K562 (cell line): ENCODE results near the gene CLDN14. TPM values are rescaled to one million over a fixed set of nuclear protein-coding genes. Genes with fewer than 3 reads are reported as not detected.

Experiments used
- ATAC-seq: fragments of 200-7000 bp; cut with Tn5 transposase; 3 replicates; pipeline ENCODE4 v1.9.1; 2020; ENCODE audit warnings: moderate library complexity
- BruUV-seq: library from RNA; stranded (reverse); fragments of 400-500 nt; replicated peaks from 2 replicates; lab custom pipeline; 2021; lab: Mats Ljungman, UMichigan
- CTCF ChIA-PET: fragments of 300-600 bp; formaldehyde crosslinking; extraction: SDS; loops from one replicate; lab custom pipeline; 2021; ENCODE audit warnings: low intra/inter-chr PET ratio; lab: Yijun Ruan, JAX
- POLR2A ChIA-PET: fragments of 300-600, 350-650 bp; sonication (Branson Sonifier 250); formaldehyde crosslinking; extraction: SDS; loops from one replicate; lab custom pipeline; 2021; ENCODE audit warnings: antibody characterized with exemption, inconsistent platforms; lab: Yijun Ruan, JAX
- DNase-seq, 4 experiments: peaks; one replicate each; pipeline versions ENCODE4 v3.0.0 to v3.0.0-alpha.2; 2011 to 2018; ENCODE audit warnings: low spot score in 3 of 4, mixed read lengths in 3 of 4; ENCODE audit errors: extremely low read depth in 1 of 4
- FAIRE-seq: peaks from 2 replicates; lab custom pipeline; 2011; peaks lifted over from hg19 to GRCh38; lab: Jason Lieb, UNC
- H2AFZ ChIP-seq: 2 replicates; pipeline ENCODE4 v1.6.0; 2011; ENCODE audit warnings: low read depth, low read length, control low read depth, inconsistent platforms
- H3K27ac ChIP-seq: fragments of 200-600 bp; 3 replicates; pipeline ENCODE4 v1.8.0; 2011; ENCODE audit warnings: low read depth, mild to moderate bottlenecking, control low read depth, inconsistent platforms, low read length, moderate library complexity, mixed read lengths; ENCODE audit errors: extremely low read depth
- H3K27me3 ChIP-seq, 2 experiments: fragments of 300-600 bp in 1 of 2; 2 replicates in 1 of 2; 3 replicates in 1 of 2; pipeline versions ENCODE4 v1.6.0 to v1.8.0; 2011; ENCODE audit warnings: inconsistent platforms in 2 of 2, low read length in 2 of 2, mild to moderate bottlenecking in 1 of 2, mixed read lengths in 1 of 2, moderate library complexity in 1 of 2; ENCODE audit not compliant: control insufficient read depth in 2 of 2, insufficient read depth in 2 of 2
- H3K36me3 ChIP-seq: fragments of 300-600 bp; 3 replicates; pipeline ENCODE4 v1.8.0; 2011; ENCODE audit warnings: mild to moderate bottlenecking, low read length, inconsistent platforms; ENCODE audit not compliant: control insufficient read depth, insufficient read depth
- H3K4me1 ChIP-seq, 2 experiments: fragments of 200-600 bp in 1 of 2; replicated peaks in 1 of 2; 2 replicates in 1 of 2; 3 replicates in 1 of 2; pipeline versions ENCODE4 v1.5.1 to v1.8.0; 2011; ENCODE audit warnings: inconsistent platforms in 2 of 2, low read length in 2 of 2, mild to moderate bottlenecking in 1 of 2, mixed read lengths in 1 of 2, moderate library complexity in 1 of 2; ENCODE audit not compliant: control insufficient read depth in 2 of 2, insufficient read depth in 2 of 2
- H3K4me2 ChIP-seq: 2 replicates; pipeline ENCODE4 v1.6.1; 2011; ENCODE audit warnings: low read length, control low read depth, inconsistent platforms, mixed read lengths; ENCODE audit not compliant: insufficient read depth
- H3K4me3 ChIP-seq: fragments of 200-600 bp; sonication (generic), shearing (Covaris generic); 2 replicates; pipeline ENCODE4 v1.5.1; 2016; ENCODE audit warnings: control low read depth, inconsistent platforms
- H3K79me2 ChIP-seq: fragments of 200-600 bp; 3 replicates; pipeline ENCODE4 v1.8.0; 2011; ENCODE audit warnings: low read length, inconsistent platforms; ENCODE audit not compliant: control insufficient read depth, insufficient read depth
- H3K9ac ChIP-seq, 2 experiments: 2 replicates each; pipeline versions ENCODE4 v1.6.0 to v1.6.1; 2011; ENCODE audit warnings: low read depth in 2 of 2, low read length in 2 of 2, control low read depth in 1 of 2, inconsistent platforms in 1 of 2, mild to moderate bottlenecking in 1 of 2, mixed read lengths in 1 of 2; ENCODE audit not compliant: insufficient read depth in 1 of 2
- H3K9me1 ChIP-seq: one replicate; pipeline ENCODE4 v1.6.0; 2011; ENCODE audit warnings: inconsistent platforms, mild to moderate bottlenecking, low read length, moderate library complexity; ENCODE audit not compliant: control insufficient read depth, insufficient read depth
- H3K9me3 ChIP-seq: replicated peaks from 2 replicates; pipeline ENCODE4 v1.5.1; 2011; ENCODE audit warnings: low read depth, low read length, inconsistent platforms; ENCODE audit not compliant: control insufficient read depth, insufficient read depth
- H4K20me1 ChIP-seq: replicated peaks from 2 replicates; pipeline ENCODE4 v1.6.1; 2011; ENCODE audit warnings: low read length, inconsistent platforms, mixed read lengths; ENCODE audit not compliant: control insufficient read depth, insufficient read depth
- CBX1 ChIP-seq: sonication (generic); IDR thresholded peaks from 2 replicates; pipeline ENCODE4 v1.6.1; 2016; ENCODE audit warnings: antibody characterized with exemption, low read depth, mild to moderate bottlenecking
- CGGBP1 ChIP-seq: fragments of 250-450 bp; sonication (Bioruptor Pico); IDR thresholded peaks from 2 replicates; pipeline ENCODE4 v1.9.0; 2021; ENCODE audit warnings: mild to moderate bottlenecking
- CHCHD3 ChIP-seq: fragments of 250-450 bp; sonication (Bioruptor Pico); IDR thresholded peaks from 2 replicates; pipeline ENCODE4 v2.1.2; 2022; ENCODE audit warnings: mild to moderate bottlenecking
- ESRRB ChIP-seq: fragments of 250-450 bp; sonication (Bioruptor Pico); IDR thresholded peaks from 2 replicates; pipeline ENCODE4 v1.5.0; 2020; ENCODE audit warnings: mild to moderate bottlenecking, moderate library complexity, borderline replicate concordance
- KDM1A ChIP-seq, 2 experiments: fragments of 450-650 bp; IDR thresholded peaks; 2 replicates each; pipeline ENCODE4 v1.6.1; 2016; ENCODE audit warnings: mild to moderate bottlenecking in 2 of 2
- NFXL1 ChIP-seq: fragments of 450-650 bp; formaldehyde crosslinking; IDR thresholded peaks from 2 replicates; pipeline ENCODE4 v1.4.0; 2021; ENCODE audit warnings: mild to moderate bottlenecking
- SAFB ChIP-seq: fragments of 200-400 bp; formaldehyde crosslinking; IDR thresholded peaks from 2 replicates; pipeline ENCODE4 v1.6.1; 2017; ENCODE audit warnings: low read depth, low read length, borderline replicate concordance
- STAG1 ChIP-seq: sonication (generic); formaldehyde crosslinking; IDR thresholded peaks from 2 replicates; pipeline ENCODE4 v1.5.0; 2020; ENCODE audit warnings: missing genetic modification reagents, borderline replicate concordance
- TAF1 ChIP-seq: IDR thresholded peaks from 2 replicates; pipeline ENCODE4 v1.6.1; 2011; ENCODE audit warnings: mild to moderate bottlenecking, low read length, moderate library complexity; ENCODE audit not compliant: insufficient read depth, control insufficient read depth, severe bottlenecking; ENCODE audit errors: extremely low read depth
- ZFX ChIP-seq: sonication (generic); formaldehyde crosslinking; IDR thresholded peaks from 2 replicates; pipeline ENCODE4 v1.8.0; 2022; ENCODE audit warnings: mild to moderate bottlenecking, missing genetic modification reagents, moderate library complexity
- ZNF12 ChIP-seq: sonication (generic); formaldehyde crosslinking; IDR thresholded peaks from 2 replicates; pipeline ENCODE4 v1.4.0; 2020; ENCODE audit warnings: mild to moderate bottlenecking, missing genetic modification reagents
- ZNF3 ChIP-seq: fragments of 250-450 bp; sonication (Bioruptor Pico); IDR thresholded peaks from 2 replicates; pipeline ENCODE4 v1.5.0; 2021; ENCODE audit warnings: mild to moderate bottlenecking, moderate library complexity
- ZNF311 ChIP-seq: fragments of 250-450 bp; sonication (Bioruptor Pico); IDR thresholded peaks from 2 replicates; pipeline ENCODE4 v1.4.0; 2020; ENCODE audit warnings: mild to moderate bottlenecking, moderate library complexity
- WGBS: fragments of 100-300 bp; shearing (Covaris generic); methylation state at CpG from one replicate; pipeline ENCODE4 v1.1.6; 2016; ENCODE audit warnings: low coverage, mixed read lengths; ENCODE audit not compliant: insufficient coverage; ENCODE audit errors: missing lambda C conversion rate; 5-methylcytosine and 5-hydroxymethylcytosine counted together
- in situ Hi-C: fragments of 300-500 bp; cut with MboI; formaldehyde crosslinking; loops from 4 replicates; pipeline ENCODE4 v1.15.0; 2018; ENCODE audit warnings: inconsistent platforms, mixed read lengths
- intact Hi-C: fragments of 100-400 bp; cut with micrococcal nuclease; formaldehyde crosslinking; loops from 2 replicates; pipeline ENCODE4 v1.14.2; 2022
- polyA plus RNA-seq, 8 experiments: library from polyadenylated mRNA; depleted of rRNA in 4 of 8; stranded (reverse) in 5 of 8; unstranded in 3 of 8; fragments of >200 nt; fragmentation: Nextera tagmentation in 2 of 8; fragmentation: Illumina TruSeq in 1 of 8; extraction: Ambion mirVana in 2 of 8; extraction: Trizol in 1 of 8; gene quantifications; 2 replicates each; pipeline versions ENCODE4 v1.2.1 to v1.2.3, GENCODE V29; 2011 to 2014; ENCODE audit warnings: inconsistent platforms in 1 of 8, missing spikeins in 1 of 8
- total RNA-seq, 7 experiments: library from RNA; depleted of rRNA in 6 of 7; stranded (reverse); fragments of >200 nt in 6 of 7; fragmentation: Illumina TruSeq in 2 of 7; extraction: Trizol in 2 of 7; gene quantifications; 2 replicates each; pipeline versions ENCODE4 v1.2.1 to v1.2.3, GENCODE V29; 2011 to 2021; ENCODE audit warnings: low replicate concordance in 1 of 7
- TF ChIP-seq, protein P1 (sequence below), 2 experiments: IDR thresholded peaks; 2 replicates each; pipeline ENCODE4 v1.6.1; 2012; ENCODE audit warnings: improper control_type of control experiment in 2 of 2, low read depth in 2 of 2, low read length in 2 of 2, borderline replicate concordance in 1 of 2

The CLDN14 gene
- total and polyA plus RNA-seq, 9 of the 15 experiments (the other 6 are each of a cell fraction or from before 2014, with no cell fraction given), result not detected

GRCh38 chr21:36477559-36477958 lies 2.4 kb downstream of the CLDN14 start:
- FAIRE-seq, result no peak
- H3K79me2 ChIP-seq, result no peaks in the 10 kb centered on the region
- TF ChIP-seq TAF1, result no peak
- TF ChIP-seq ESRRB, result no peak
- TF ChIP-seq SAFB, result no peak
- TF ChIP-seq, protein P1, sequence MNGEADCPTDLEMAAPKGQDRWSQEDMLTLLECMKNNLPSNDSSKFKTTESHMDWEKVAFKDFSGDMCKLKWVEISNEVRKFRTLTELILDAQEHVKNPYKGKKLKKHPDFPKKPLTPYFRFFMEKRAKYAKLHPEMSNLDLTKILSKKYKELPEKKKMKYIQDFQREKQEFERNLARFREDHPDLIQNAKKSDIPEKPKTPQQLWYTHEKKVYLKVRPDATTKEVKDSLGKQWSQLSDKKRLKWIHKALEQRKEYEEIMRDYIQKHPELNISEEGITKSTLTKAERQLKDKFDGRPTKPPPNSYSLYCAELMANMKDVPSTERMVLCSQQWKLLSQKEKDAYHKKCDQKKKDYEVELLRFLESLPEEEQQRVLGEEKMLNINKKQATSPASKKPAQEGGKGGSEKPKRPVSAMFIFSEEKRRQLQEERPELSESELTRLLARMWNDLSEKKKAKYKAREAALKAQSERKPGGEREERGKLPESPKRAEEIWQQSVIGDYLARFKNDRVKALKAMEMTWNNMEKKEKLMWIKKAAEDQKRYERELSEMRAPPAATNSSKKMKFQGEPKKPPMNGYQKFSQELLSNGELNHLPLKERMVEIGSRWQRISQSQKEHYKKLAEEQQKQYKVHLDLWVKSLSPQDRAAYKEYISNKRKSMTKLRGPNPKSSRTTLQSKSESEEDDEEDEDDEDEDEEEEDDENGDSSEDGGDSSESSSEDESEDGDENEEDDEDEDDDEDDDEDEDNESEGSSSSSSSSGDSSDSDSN (IDR thresholded peaks at IDR 0.05; ENCODE audit: borderline replicate concordance in 1 of 2, low read depth in 2 of 2, low read length in 2 of 2), result no peak
- TF ChIP-seq CBX1, result no peak
- no peak for TF ChIP-seq CGGBP1
- TF ChIP-seq STAG1 (CRISPR knock-in tag), result no peak
- TF ChIP-seq ZNF3, result no peak
- no peak for TF ChIP-seq ZNF311 (CRISPR knock-in tag)
- TF ChIP-seq CHCHD3 (CRISPR knock-in tag), result no peak
- no peak for TF ChIP-seq ZFX (CRISPR knock-in tag)
- TF ChIP-seq ZNF12 (CRISPR knock-in tag), result no peak
- no peak for TF ChIP-seq KDM1A (IDR thresholded peaks at IDR 0.05)
- no peak for TF ChIP-seq NFXL1 (CRISPR knock-in tag)
- H4K20me1 ChIP-seq, result peaks cover 3% of the 10 kb centered on the region; the same call in 1 of the 2 replicates
- peaks cover 0 to 2% of the 10 kb centered on the region in 2 experiments; a peak in 1 of 5 replicates for H3K4me1 ChIP-seq
- no peaks in the 10 kb centered on the region for H3K36me3 ChIP-seq
- ChIA-PET CTCF (no interaction called here), POLR2A (interaction anchor here (0.7 to 0.9 kb wide), 2 partner anchors 28 to 398 kb away, joined by 3 read pairs; no protein-coding TSS in a partner anchor)
- in situ Hi-C loops, result no loop called here
- intact Hi-C loops, result no loop called here
- H3K9me1 ChIP-seq, result no peaks in the 10 kb centered on the region
- no TSS peak for BruUV-seq
- H3K9me3 ChIP-seq, result no peaks in the 10 kb centered on the region
- H3K9ac ChIP-seq, result no peak overlapping the region
- H3K4me2 ChIP-seq, result no peak overlapping the region
- no peak overlapping the region for H3K27ac ChIP-seq
- no peak for ATAC-seq
- DNase-seq, result no peak
- 0% methylated on average over 7 of the region's 7 CpGs for WGBS
- H3K4me3 ChIP-seq, result no peak overlapping the region
- no peak overlapping the region for H2AFZ ChIP-seq
- peaks cover 58 to 78% of the 10 kb centered on the region in 2 experiments for H3K27me3 ChIP-seq
